ENCODE data around the gene KIZ.

Gene KIZ

GRCh38 chr20:21125849-21126580, at the start of gene KIZ:
TSS of gene KIZ (plus strand) at chr20:21126082. CDS start at chr20:21126116, 34 bp downstream.
- peak; percentile 92 to 96 for DNase-seq (ENCODE audit: low read depth in 2 of 2)

GRCh38 chr20:21077809-21078345, 48.0 kb upstream of the KIZ start:
- no peak for DNase-seq (ENCODE audit: low read depth in 2 of 2)

- no peak for DNase-seq (ENCODE audit: low read depth in 2 of 2)
These were observed 43.3 kb upstream of the KIZ start for GRCh38 chr20:21082584-21082983.

- no peak for DNase-seq (ENCODE audit: low read depth in 2 of 2)
These were observed 42.0 kb upstream of the KIZ start for GRCh38 chr20:21083825-21084325.

GRCh38 chr20:21087862-21088540, 37.9 kb upstream of the KIZ start:
- no peak for DNase-seq (ENCODE audit: low read depth in 2 of 2)

GRCh38 chr20:21089391-21089790, 36.5 kb upstream of the KIZ start:
- no peak for DNase-seq (ENCODE audit: low read depth in 2 of 2)

- no peak for DNase-seq (ENCODE audit: low read depth in 2 of 2)
These were observed 35.7 kb upstream of the KIZ start for GRCh38 chr20:21090111-21090618.

GRCh38 chr20:21090721-21091120, 35.2 kb upstream of the KIZ start:
- no peak for DNase-seq (ENCODE audit: low read depth in 2 of 2)

GRCh38 chr20:21092806-21093205, 33.1 kb upstream of the KIZ start:
- no peak for DNase-seq (ENCODE audit: low read depth in 2 of 2)

- DNase-seq (ENCODE audit: low read depth in 2 of 2), result no peak
These were observed 29.4 kb upstream of the KIZ start for GRCh38 chr20:21096321-21097043.

- no peak for DNase-seq (ENCODE audit: low read depth in 2 of 2)
These were observed 25.9 kb upstream of the KIZ start for GRCh38 chr20:21099751-21100577.

- DNase-seq (ENCODE audit: low read depth in 2 of 2), result no peak
These were observed 25.1 kb upstream of the KIZ start for GRCh38 chr20:21100578-21101452.

- no peak for DNase-seq (ENCODE audit: low read depth in 2 of 2)
These were observed 24.4 kb upstream of the KIZ start for GRCh38 chr20:21101453-21101931.

GRCh38 chr20:21101932-21102575, 23.8 kb upstream of the KIZ start:
- no peak for DNase-seq (ENCODE audit: low read depth in 2 of 2)

- no peak for DNase-seq (ENCODE audit: low read depth in 2 of 2)
These were observed 23.1 kb upstream of the KIZ start for GRCh38 chr20:21102603-21103311.

GRCh38 chr20:21103582-21104465, 22.1 kb upstream of the KIZ start:
- DNase-seq (ENCODE audit: low read depth in 2 of 2), result no peak

- no peak for DNase-seq (ENCODE audit: low read depth in 2 of 2)
These were observed 21.5 kb upstream of the KIZ start for GRCh38 chr20:21104466-21104761.

GRCh38 chr20:21104921-21105320, 21.0 kb upstream of the KIZ start:
- DNase-seq (ENCODE audit: low read depth in 2 of 2), result no peak

All from stimulated activated CD8-positive, alpha-beta memory T cell treated with anti-CD3 and anti-CD28 coated beads, Interleukin-15, amount 100 ng/mL, for 4 hours (primary cell).